DND-41 (cell line): ENCODE data around the gene GHDC.

Experiments
- EZH2 ChIP-seq: IDR thresholded peaks from 3 replicates; pipeline ENCODE4 v1.6.1; 2012; ENCODE audit warnings: borderline replicate concordance, low read depth, mild to moderate bottlenecking, moderate library complexity, low read length, inconsistent platforms; ENCODE audit not compliant: severe bottlenecking
- TF ChIP-seq, protein P1 (sequence below): IDR thresholded peaks from 2 replicates; pipeline ENCODE4 v1.5.1; 2012; ENCODE audit warnings: borderline replicate concordance, low read length, moderate library complexity, mild to moderate bottlenecking; ENCODE audit not compliant: poor library complexity, severe bottlenecking; ENCODE audit errors: extremely low read depth

DNA sequence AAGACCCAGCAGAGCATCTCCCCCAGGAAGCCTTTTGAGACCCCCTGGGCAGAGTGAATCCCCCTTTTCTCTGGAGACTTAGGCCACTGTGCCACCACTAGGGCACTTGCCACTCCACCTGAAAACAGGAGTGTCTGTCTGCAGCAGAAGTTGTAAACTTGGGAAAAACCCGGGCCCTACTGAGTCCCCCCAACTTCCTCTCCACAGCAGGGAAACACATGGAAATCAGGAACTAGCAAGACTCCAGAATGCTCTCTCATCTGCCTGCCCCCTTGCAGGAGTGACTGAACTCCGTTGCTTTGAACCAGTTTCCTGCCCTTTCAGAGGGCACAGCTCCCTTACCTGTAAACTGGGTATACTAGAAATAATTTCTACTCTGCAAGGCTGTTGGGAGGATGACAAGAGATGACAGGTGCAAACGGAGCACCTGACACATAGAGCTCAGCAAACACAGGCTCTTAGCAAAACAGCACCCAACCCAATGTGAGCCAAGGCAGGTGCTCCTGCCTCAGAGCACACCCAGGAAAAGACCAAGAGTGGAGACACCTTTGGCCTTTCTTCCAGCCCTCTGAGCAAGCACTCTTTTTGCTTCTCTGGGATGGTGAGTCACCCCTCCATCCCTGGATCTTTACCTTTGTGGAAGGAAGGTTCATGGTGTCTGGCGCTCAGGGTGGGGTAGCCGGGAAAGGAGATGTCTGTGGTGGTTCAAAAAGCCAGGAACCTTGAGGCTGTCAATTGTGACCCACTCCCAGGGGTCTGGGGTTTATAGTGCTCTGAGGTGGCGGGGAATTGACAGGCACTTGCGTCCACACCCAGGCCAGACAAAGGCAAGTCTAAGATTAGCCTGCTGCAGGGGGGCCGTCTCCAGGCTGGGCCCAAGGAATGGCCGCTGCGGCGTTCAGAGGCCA lies 9.3 kb downstream of the GHDC start, which contains the start of gene HCRT:
- TF ChIP-seq, protein P1, sequence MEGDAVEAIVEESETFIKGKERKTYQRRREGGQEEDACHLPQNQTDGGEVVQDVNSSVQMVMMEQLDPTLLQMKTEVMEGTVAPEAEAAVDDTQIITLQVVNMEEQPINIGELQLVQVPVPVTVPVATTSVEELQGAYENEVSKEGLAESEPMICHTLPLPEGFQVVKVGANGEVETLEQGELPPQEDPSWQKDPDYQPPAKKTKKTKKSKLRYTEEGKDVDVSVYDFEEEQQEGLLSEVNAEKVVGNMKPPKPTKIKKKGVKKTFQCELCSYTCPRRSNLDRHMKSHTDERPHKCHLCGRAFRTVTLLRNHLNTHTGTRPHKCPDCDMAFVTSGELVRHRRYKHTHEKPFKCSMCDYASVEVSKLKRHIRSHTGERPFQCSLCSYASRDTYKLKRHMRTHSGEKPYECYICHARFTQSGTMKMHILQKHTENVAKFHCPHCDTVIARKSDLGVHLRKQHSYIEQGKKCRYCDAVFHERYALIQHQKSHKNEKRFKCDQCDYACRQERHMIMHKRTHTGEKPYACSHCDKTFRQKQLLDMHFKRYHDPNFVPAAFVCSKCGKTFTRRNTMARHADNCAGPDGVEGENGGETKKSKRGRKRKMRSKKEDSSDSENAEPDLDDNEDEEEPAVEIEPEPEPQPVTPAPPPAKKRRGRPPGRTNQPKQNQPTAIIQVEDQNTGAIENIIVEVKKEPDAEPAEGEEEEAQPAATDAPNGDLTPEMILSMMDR, result no peak
- no peak for TF ChIP-seq EZH2
